Astrocyte (in vitro differentiated cells and primary cell): ENCODE results near the gene WDSUB1. TPM values are rescaled to one million over a fixed set of nuclear protein-coding genes. Genes with fewer than 3 reads are reported as not detected.

Experiments used
- DNase-seq: peaks from one replicate; pipeline ENCODE4 v3.0.0-alpha.2; 2010; ENCODE audit warnings: low read depth
- FAIRE-seq: peaks from 2 replicates; lab custom pipeline; 2011; peaks lifted over from hg19 to GRCh38; lab: Jason Lieb, UNC
- H2AFZ ChIP-seq: 2 replicates; pipeline ENCODE4 v1.6.0; 2012; ENCODE audit warnings: low read depth, low read length, inconsistent platforms
- H3K27ac ChIP-seq: 2 replicates; pipeline ENCODE4 v1.5.1; 2011; ENCODE audit warnings: low read depth, low read length, inconsistent platforms
- H3K27me3 ChIP-seq: 2 replicates; pipeline ENCODE4 v1.6.0; 2011; ENCODE audit warnings: low read length, inconsistent platforms; ENCODE audit not compliant: insufficient read depth
- H3K36me3 ChIP-seq: 2 replicates; pipeline ENCODE4 v1.5.1; 2011; ENCODE audit warnings: low read length, inconsistent platforms; ENCODE audit not compliant: insufficient read depth
- H3K4me1 ChIP-seq: 2 replicates; pipeline ENCODE4 v1.5.1; 2011; ENCODE audit warnings: low read length, inconsistent platforms; ENCODE audit not compliant: insufficient read depth
- H3K4me2 ChIP-seq: 2 replicates; pipeline ENCODE4 v1.6.0; 2012; ENCODE audit warnings: low read length, inconsistent platforms
- H3K4me3 ChIP-seq: 2 replicates; pipeline ENCODE4 v1.5.1; 2011; ENCODE audit warnings: low read depth, mild to moderate bottlenecking, low read length, inconsistent platforms; ENCODE audit not compliant: insufficient read depth
- H3K79me2 ChIP-seq: 2 replicates; pipeline ENCODE4 v1.6.0; 2012; ENCODE audit warnings: mild to moderate bottlenecking, low read length, inconsistent platforms; ENCODE audit not compliant: insufficient read depth
- H3K9ac ChIP-seq: 2 replicates; pipeline ENCODE4 v1.6.0; 2012; ENCODE audit warnings: mild to moderate bottlenecking, low read length, inconsistent platforms
- H3K9me3 ChIP-seq: 2 replicates; pipeline ENCODE4 v1.5.1; 2012; ENCODE audit warnings: low read depth, mild to moderate bottlenecking, low read length, inconsistent platforms; ENCODE audit not compliant: insufficient read depth
- H4K20me1 ChIP-seq: 2 replicates; pipeline ENCODE4 v1.6.0; 2012; ENCODE audit warnings: low read length, inconsistent platforms; ENCODE audit not compliant: insufficient read depth
- H3K27ac Mint-ChIP-seq: one replicate; pipeline ENCODE4 v1.8.0; 2021; ENCODE audit warnings: mild to moderate bottlenecking, mixed read lengths; ENCODE audit not compliant: unreplicated experiment
- H3K27me3 Mint-ChIP-seq: one replicate; pipeline ENCODE4 v1.8.0; 2021; ENCODE audit warnings: low read depth, mixed read lengths; ENCODE audit not compliant: unreplicated experiment
- H3K36me3 Mint-ChIP-seq: one replicate; pipeline ENCODE4 v1.8.0; 2021; ENCODE audit warnings: low read depth, mixed read lengths; ENCODE audit not compliant: unreplicated experiment
- H3K4me1 Mint-ChIP-seq: one replicate; pipeline ENCODE4 v1.8.0; 2021; ENCODE audit warnings: low read depth, mixed read lengths; ENCODE audit not compliant: unreplicated experiment
- H3K4me3 Mint-ChIP-seq: one replicate; pipeline ENCODE4 v1.8.0; 2021; ENCODE audit warnings: mild to moderate bottlenecking, moderate library complexity, mixed read lengths; ENCODE audit not compliant: unreplicated experiment
- H3K9me3 Mint-ChIP-seq: one replicate; pipeline ENCODE4 v1.8.0; 2021; ENCODE audit warnings: mild to moderate bottlenecking, mixed read lengths; ENCODE audit not compliant: unreplicated experiment
- CTCF ChIP-seq: IDR thresholded peaks from 2 replicates; pipeline ENCODE4 v1.5.1; 2011; ENCODE audit warnings: low read depth, mild to moderate bottlenecking, inconsistent platforms, low read length, moderate library complexity; ENCODE audit not compliant: insufficient read depth
- EZH2 ChIP-seq: IDR thresholded peaks from 2 replicates; pipeline ENCODE4 v1.6.1; 2012; ENCODE audit warnings: mild to moderate bottlenecking, low read length, inconsistent platforms; ENCODE audit not compliant: insufficient read depth
- total RNA-seq: library from RNA; stranded (reverse); gene quantifications from 2 replicates; pipeline ENCODE4 v1.2.1, GENCODE V29; 2021

Gene WDSUB1
- total RNA-seq, 1 donor from 2014 or later, result 5.4 TPM

- FAIRE-seq, result no peak
- H3K27ac Mint-ChIP-seq, result no peak overlapping the region
Observed at GRCh38 chr2:159297042-159297707, 10.7 kb upstream of the WDSUB1 start.

GRCh38 chr2:159292157-159292556, 5.7 kb upstream of the WDSUB1 start:
- H2AFZ ChIP-seq, result no peak overlapping the region
- DNase-seq, result no peak
- no peaks in the 10 kb centered on the region for H3K36me3 Mint-ChIP-seq

More at GRCh38 chr2:159297042-159297707, 10.7 kb upstream of the WDSUB1 start:
- H3K27me3 ChIP-seq, result no peaks in the 10 kb centered on the region
- H3K9me3 Mint-ChIP-seq, result no peaks in the 10 kb centered on the region
- H2AFZ ChIP-seq, result no peak overlapping the region
- no peaks in the 10 kb centered on the region for H3K4me1 ChIP-seq
- H3K27me3 Mint-ChIP-seq, result no peaks in the 10 kb centered on the region
- no peak for DNase-seq
- H3K9ac ChIP-seq, result no peak overlapping the region
- no peak overlapping the region for H3K27ac ChIP-seq
- peaks cover 3% of the 10 kb centered on the region for H3K4me1 Mint-ChIP-seq
- TF ChIP-seq CTCF (no peak), EZH2 (no peak)
- no peaks in the 10 kb centered on the region for H4K20me1 ChIP-seq
- no peaks in the 10 kb centered on the region for H3K9me3 ChIP-seq
- H3K79me2 ChIP-seq, result no peaks in the 10 kb centered on the region
- no peaks in the 10 kb centered on the region for H3K36me3 Mint-ChIP-seq
- H3K4me3 ChIP-seq, result no peak overlapping the region
- H3K4me3 Mint-ChIP-seq, result no peak overlapping the region
- H3K4me2 ChIP-seq, result no peak overlapping the region
- no peaks in the 10 kb centered on the region for H3K36me3 ChIP-seq

More at GRCh38 chr2:159292157-159292556, 5.7 kb upstream of the WDSUB1 start:
- H3K4me1 ChIP-seq, result peaks cover 10% of the 10 kb centered on the region
- Mint-ChIP-seq H3K9me3 (no peaks in the 10 kb centered on the region), H3K4me1 (peaks cover 13% of the 10 kb centered on the region), H3K4me3 (no peak overlapping the region), H3K27me3 (no peaks in the 10 kb centered on the region), H3K27ac (no peak overlapping the region)
- H3K36me3 ChIP-seq, result no peaks in the 10 kb centered on the region
- no peak overlapping the region for H3K27ac ChIP-seq
- no peaks in the 10 kb centered on the region for H3K79me2 ChIP-seq
- no peak overlapping the region for H3K4me3 ChIP-seq
- TF ChIP-seq CTCF (no peak), EZH2 (no peak)
- no peaks in the 10 kb centered on the region for H3K9me3 ChIP-seq
- no peaks in the 10 kb centered on the region for H3K27me3 ChIP-seq
- H3K4me2 ChIP-seq, result no peak overlapping the region
- no peak for FAIRE-seq
- no peak overlapping the region for H3K9ac ChIP-seq
- H4K20me1 ChIP-seq, result no peaks in the 10 kb centered on the region
